ENCODE measurements around the gene ARPP21.

ARPP21 gene

GRCh38 chr3:35641920-35642527, 2.7 kb downstream of the ARPP21 start:
- in situ Hi-C loops (cut with MboI; ENCODE audit: low sequenced_read_pairs, unreplicated experiment): no loop called here
- TF ChIP-seq CTCF (IDR thresholded peaks at IDR 0.05; ENCODE audit: borderline replicate concordance, control extremely low read depth, extremely low read depth, insufficient read depth, missing control alignments): no peak
- DNase-seq (ENCODE audit: low spot score): no peak

GRCh38 chr3:35643495-35643894, 4.2 kb downstream of the ARPP21 start:
- no peak for TF ChIP-seq CTCF (IDR thresholded peaks at IDR 0.05; ENCODE audit: borderline replicate concordance, control extremely low read depth, extremely low read depth, insufficient read depth, missing control alignments)
- in situ Hi-C loops (cut with MboI; ENCODE audit: low sequenced_read_pairs, unreplicated experiment): no loop called here
- DNase-seq (ENCODE audit: low spot score): no peak

GRCh38 chr3:35644451-35644850, 5.1 kb downstream of the ARPP21 start:
- DNase-seq (ENCODE audit: low spot score): no peak
- in situ Hi-C loops (cut with MboI; ENCODE audit: low sequenced_read_pairs, unreplicated experiment): no loop called here
- TF ChIP-seq CTCF (IDR thresholded peaks at IDR 0.05; ENCODE audit: borderline replicate concordance, control extremely low read depth, extremely low read depth, insufficient read depth, missing control alignments): no peak

GRCh38 chr3:35645189-35645588, 5.9 kb downstream of the ARPP21 start:
- in situ Hi-C loops (cut with MboI; ENCODE audit: low sequenced_read_pairs, unreplicated experiment): no loop called here
- no peak for DNase-seq (ENCODE audit: low spot score)
- no peak for TF ChIP-seq CTCF (IDR thresholded peaks at IDR 0.05; ENCODE audit: borderline replicate concordance, control extremely low read depth, extremely low read depth, insufficient read depth, missing control alignments)

- no peak for DNase-seq (ENCODE audit: low spot score)
- no peak for TF ChIP-seq CTCF (IDR thresholded peaks at IDR 0.05; ENCODE audit: borderline replicate concordance, control extremely low read depth, extremely low read depth, insufficient read depth, missing control alignments)
- in situ Hi-C loops (cut with MboI; ENCODE audit: low sequenced_read_pairs, unreplicated experiment): no loop called here
Measured at GRCh38 chr3:35646081-35646480, 6.8 kb downstream of the ARPP21 start.

GRCh38 chr3:35647461-35647860, 8.1 kb downstream of the ARPP21 start:
- in situ Hi-C loops (cut with MboI; ENCODE audit: low sequenced_read_pairs, unreplicated experiment): no loop called here
- no peak for TF ChIP-seq CTCF (IDR thresholded peaks at IDR 0.05; ENCODE audit: borderline replicate concordance, control extremely low read depth, extremely low read depth, insufficient read depth, missing control alignments)
- no peak for DNase-seq (ENCODE audit: low spot score)

Measured in GM13976 (cell line).